K562 (cell line): ENCODE data around the gene CCDC97. TPM values are rescaled to one million over a fixed set of nuclear protein-coding genes. Genes with fewer than 3 reads are reported as not detected.
A peak's percentile ranks its signal among the peaks of the same experiment; 100 is the strongest.

Source experiments
- BHLHE40 ChIP-seq: IDR thresholded peaks from 2 replicates; pipeline ENCODE4 v1.6.1; 2011; ENCODE audit warnings: low read length, improper control_type of control experiment
- ELF1 ChIP-seq: fragments of 200-800 bp; sonication (Bioruptor generic); IDR thresholded peaks from 2 replicates; pipeline ENCODE4 v1.6.1; 2016; ENCODE audit warnings: missing genetic modification characterization, missing compliant biosample characterization
- GATAD2B ChIP-seq: fragments of 450-650 bp; IDR thresholded peaks from 2 replicates; pipeline ENCODE4 v1.6.1; 2017; ENCODE audit warnings: mild to moderate bottlenecking, borderline replicate concordance
- MAZ ChIP-seq, 2 experiments: fragments of 450-650 bp in 1 of 2; sonication (generic) in 1 of 2; formaldehyde crosslinking; IDR thresholded peaks in 1 of 2; conservative IDR thresholded peaks in 1 of 2; 2 replicates each; pipeline versions ENCODE4 v1.4.0 to v1.5.0; 2020; ENCODE audit warnings: mild to moderate bottlenecking in 1 of 2, missing genetic modification reagents in 1 of 2
- POLR2A ChIP-seq: fragments of 450-650 bp; conservative IDR thresholded peaks from 2 replicates; pipeline ENCODE4 v1.6.1; 2016
- STAT5A ChIP-seq: IDR thresholded peaks from 2 replicates; pipeline ENCODE4 v1.6.1; 2012; ENCODE audit warnings: low read length, inconsistent platforms, borderline replicate concordance
- XRCC4 ChIP-seq: IDR thresholded peaks from one replicate; pipeline ENCODE4 v1.6.1; 2011; ENCODE audit not compliant: insufficient read depth, insufficient read length; ENCODE audit errors: extremely low read depth
- ZBTB1 ChIP-seq: sonication (generic); formaldehyde crosslinking; IDR thresholded peaks from 2 replicates; pipeline ENCODE4 v1.8.1; 2023; ENCODE audit warnings: missing genetic modification reagents, low read depth, mild to moderate bottlenecking, borderline replicate concordance
- ZEB2 ChIP-seq: fragments of 450-650 bp; IDR thresholded peaks from 2 replicates; pipeline ENCODE4 v1.6.1; 2016
- ZNF165 ChIP-seq: fragments of 250-450 bp; sonication (Bioruptor Pico); IDR thresholded peaks from 2 replicates; pipeline ENCODE4 v1.4.0; 2020; ENCODE audit warnings: borderline replicate concordance
- ZNF644 ChIP-seq: fragments of 200-800 bp; sonication (Bioruptor generic); IDR thresholded peaks from 2 replicates; pipeline ENCODE4 v1.6.1; 2016; ENCODE audit warnings: low read depth, missing genetic modification characterization, missing compliant biosample characterization
- polyA plus RNA-seq, 8 experiments: library from polyadenylated mRNA; depleted of rRNA in 4 of 8; stranded (reverse) in 5 of 8; unstranded in 3 of 8; fragments of >200 nt; fragmentation: Nextera tagmentation in 2 of 8; fragmentation: Illumina TruSeq in 1 of 8; extraction: Ambion mirVana in 2 of 8; extraction: Trizol in 1 of 8; gene quantifications; 2 replicates each; pipeline versions ENCODE4 v1.2.1 to v1.2.3, GENCODE V29; 2011 to 2014; ENCODE audit warnings: inconsistent platforms in 1 of 8, missing spikeins in 1 of 8
- total RNA-seq, 7 experiments: library from RNA; depleted of rRNA in 6 of 7; stranded (reverse); fragments of >200 nt in 6 of 7; fragmentation: Illumina TruSeq in 2 of 7; extraction: Trizol in 2 of 7; gene quantifications; 2 replicates each; pipeline versions ENCODE4 v1.2.1 to v1.2.3, GENCODE V29; 2011 to 2021; ENCODE audit warnings: low replicate concordance in 1 of 7
- TF ChIP-seq, protein P1 (sequence below): fragments of 250-450 bp; sonication (Bioruptor Pico); IDR thresholded peaks from 2 replicates; pipeline ENCODE4 v1.8.0; 2022; ENCODE audit warnings: moderate library complexity, mild to moderate bottlenecking, inconsistent platforms
- TF ChIP-seq, protein P2 (sequence below), 2 experiments: fragments of 450-650 bp; IDR thresholded peaks; 2 replicates each; pipeline ENCODE4 v1.6.1; 2016
- TF ChIP-seq, protein P3 (sequence below): sonication (generic); formaldehyde crosslinking; IDR thresholded peaks from 2 replicates; pipeline ENCODE4 v1.9.0; 2022; ENCODE audit warnings: mild to moderate bottlenecking, missing genetic modification reagents
- TF ChIP-seq, protein P4 (sequence below): fragments of 200-800 bp; sonication (Bioruptor generic); IDR thresholded peaks from 2 replicates; pipeline ENCODE4 v1.6.1; 2017; ENCODE audit warnings: missing genetic modification characterization, missing compliant biosample characterization
- TF ChIP-seq, protein P5 (sequence below): sonication (generic); formaldehyde crosslinking; IDR thresholded peaks from 2 replicates; pipeline ENCODE4 v1.8.0; 2023; ENCODE audit warnings: missing genetic modification reagents, mild to moderate bottlenecking, borderline replicate concordance

Gene CCDC97
- total and polyA plus RNA-seq, 9 of the 15 experiments (the other 6 are each of a cell fraction or from before 2014, with no cell fraction given), result 0.60 to 16.5 (median 7.0) TPM

DNA sequence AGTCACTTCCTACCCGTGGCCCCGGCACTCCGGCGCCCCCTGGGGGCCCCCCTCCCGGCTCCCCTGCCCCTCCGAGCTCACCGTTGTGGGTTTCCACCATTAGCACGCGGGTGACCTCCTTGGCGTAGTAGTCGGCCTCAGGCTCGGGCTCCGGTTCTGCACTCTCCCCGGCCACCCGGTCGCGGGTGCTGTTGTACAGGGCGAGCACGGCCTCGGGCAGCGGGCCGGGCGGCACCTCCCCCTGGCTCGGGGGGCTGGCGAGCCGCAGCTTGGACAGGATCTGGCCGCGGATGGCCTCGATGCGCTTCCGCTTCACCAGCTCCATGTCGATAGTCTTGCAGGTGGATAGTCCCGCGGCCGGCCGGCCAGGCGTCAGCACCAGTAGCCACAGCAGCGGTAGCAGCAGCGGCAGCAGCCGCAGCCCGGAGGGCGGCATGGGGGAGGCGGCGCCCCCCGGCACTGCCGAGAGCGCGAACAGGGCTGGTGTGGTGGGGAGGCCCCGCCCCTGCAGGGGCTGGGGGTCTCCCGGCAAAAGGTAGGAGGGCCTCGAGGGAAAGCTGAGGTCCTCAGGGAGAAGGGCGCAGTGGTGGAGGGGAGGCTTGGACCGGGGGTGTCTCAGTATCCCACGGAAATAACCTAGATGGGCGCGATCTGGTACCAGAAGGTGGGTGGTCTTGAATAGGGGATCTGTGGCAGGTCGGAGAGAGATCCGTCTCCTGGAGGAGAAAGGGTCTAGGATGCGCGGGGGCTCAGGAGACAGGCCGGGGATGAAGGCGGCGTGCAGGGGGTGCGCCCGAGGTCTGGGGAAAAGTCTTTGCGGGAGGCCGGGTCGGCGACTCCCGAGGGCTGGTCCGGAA lies 42.9 kb downstream of the CCDC97 start (continued):
- TF ChIP-seq ZNF644, result no peak
- TF ChIP-seq, protein P1, sequence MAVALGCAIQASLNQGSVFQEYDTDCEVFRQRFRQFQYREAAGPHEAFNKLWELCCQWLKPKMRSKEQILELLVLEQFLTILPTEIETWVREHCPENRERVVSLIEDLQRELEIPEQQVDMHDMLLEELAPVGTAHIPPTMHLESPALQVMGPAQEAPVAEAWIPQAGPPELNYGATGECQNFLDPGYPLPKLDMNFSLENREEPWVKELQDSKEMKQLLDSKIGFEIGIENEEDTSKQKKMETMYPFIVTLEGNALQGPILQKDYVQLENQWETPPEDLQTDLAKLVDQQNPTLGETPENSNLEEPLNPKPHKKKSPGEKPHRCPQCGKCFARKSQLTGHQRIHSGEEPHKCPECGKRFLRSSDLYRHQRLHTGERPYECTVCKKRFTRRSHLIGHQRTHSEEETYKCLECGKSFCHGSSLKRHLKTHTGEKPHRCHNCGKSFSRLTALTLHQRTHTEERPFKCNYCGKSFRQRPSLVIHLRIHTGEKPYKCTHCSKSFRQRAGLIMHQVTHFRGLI, result no peak
- peak; percentile 65 for TF ChIP-seq ELF1 (tag)
- TF ChIP-seq GATAD2B, result no peak; the same call in 1 of the 2 replicates
- TF ChIP-seq, protein P2, sequence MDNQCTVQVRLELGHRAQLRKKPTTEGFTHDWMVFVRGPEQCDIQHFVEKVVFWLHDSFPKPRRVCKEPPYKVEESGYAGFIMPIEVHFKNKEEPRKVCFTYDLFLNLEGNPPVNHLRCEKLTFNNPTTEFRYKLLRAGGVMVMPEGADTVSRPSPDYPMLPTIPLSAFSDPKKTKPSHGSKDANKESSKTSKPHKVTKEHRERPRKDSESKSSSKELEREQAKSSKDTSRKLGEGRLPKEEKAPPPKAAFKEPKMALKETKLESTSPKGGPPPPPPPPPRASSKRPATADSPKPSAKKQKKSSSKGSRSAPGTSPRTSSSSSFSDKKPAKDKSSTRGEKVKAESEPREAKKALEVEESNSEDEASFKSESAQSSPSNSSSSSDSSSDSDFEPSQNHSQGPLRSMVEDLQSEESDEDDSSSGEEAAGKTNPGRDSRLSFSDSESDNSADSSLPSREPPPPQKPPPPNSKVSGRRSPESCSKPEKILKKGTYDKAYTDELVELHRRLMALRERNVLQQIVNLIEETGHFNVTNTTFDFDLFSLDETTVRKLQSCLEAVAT (IDR thresholded peaks at IDR 0.05), result no peak
- TF ChIP-seq, protein P3, sequence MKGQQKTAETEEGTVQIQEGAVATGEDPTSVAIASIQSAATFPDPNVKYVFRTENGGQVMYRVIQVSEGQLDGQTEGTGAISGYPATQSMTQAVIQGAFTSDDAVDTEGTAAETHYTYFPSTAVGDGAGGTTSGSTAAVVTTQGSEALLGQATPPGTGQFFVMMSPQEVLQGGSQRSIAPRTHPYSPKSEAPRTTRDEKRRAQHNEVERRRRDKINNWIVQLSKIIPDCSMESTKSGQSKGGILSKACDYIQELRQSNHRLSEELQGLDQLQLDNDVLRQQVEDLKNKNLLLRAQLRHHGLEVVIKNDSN (CRISPR knock-in tag), result peak; percentile 50
- no peak for TF ChIP-seq XRCC4
- TF ChIP-seq MAZ (CRISPR knock-in tag; conservative IDR thresholded peaks at IDR 0.05 in 1 of 2, IDR thresholded peaks at IDR 0.05 in 1 of 2), result peak; percentile 76 to 93
- no peak for TF ChIP-seq ZBTB1 (CRISPR knock-in tag)
- no peak for TF ChIP-seq BHLHE40
- no peak for TF ChIP-seq ZNF165 (CRISPR knock-in tag)
- no peak for TF ChIP-seq ZEB2
- no peak for TF ChIP-seq STAT5A
- TF ChIP-seq POLR2A, result peak; percentile 62; the same call in 1 of the 2 replicates
- TF ChIP-seq, protein P4, sequence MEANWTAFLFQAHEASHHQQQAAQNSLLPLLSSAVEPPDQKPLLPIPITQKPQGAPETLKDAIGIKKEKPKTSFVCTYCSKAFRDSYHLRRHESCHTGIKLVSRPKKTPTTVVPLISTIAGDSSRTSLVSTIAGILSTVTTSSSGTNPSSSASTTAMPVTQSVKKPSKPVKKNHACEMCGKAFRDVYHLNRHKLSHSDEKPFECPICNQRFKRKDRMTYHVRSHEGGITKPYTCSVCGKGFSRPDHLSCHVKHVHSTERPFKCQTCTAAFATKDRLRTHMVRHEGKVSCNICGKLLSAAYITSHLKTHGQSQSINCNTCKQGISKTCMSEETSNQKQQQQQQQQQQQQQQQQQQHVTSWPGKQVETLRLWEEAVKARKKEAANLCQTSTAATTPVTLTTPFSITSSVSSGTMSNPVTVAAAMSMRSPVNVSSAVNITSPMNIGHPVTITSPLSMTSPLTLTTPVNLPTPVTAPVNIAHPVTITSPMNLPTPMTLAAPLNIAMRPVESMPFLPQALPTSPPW (CRISPR knock-in tag), result peak; percentile 89
- TF ChIP-seq, protein P5, sequence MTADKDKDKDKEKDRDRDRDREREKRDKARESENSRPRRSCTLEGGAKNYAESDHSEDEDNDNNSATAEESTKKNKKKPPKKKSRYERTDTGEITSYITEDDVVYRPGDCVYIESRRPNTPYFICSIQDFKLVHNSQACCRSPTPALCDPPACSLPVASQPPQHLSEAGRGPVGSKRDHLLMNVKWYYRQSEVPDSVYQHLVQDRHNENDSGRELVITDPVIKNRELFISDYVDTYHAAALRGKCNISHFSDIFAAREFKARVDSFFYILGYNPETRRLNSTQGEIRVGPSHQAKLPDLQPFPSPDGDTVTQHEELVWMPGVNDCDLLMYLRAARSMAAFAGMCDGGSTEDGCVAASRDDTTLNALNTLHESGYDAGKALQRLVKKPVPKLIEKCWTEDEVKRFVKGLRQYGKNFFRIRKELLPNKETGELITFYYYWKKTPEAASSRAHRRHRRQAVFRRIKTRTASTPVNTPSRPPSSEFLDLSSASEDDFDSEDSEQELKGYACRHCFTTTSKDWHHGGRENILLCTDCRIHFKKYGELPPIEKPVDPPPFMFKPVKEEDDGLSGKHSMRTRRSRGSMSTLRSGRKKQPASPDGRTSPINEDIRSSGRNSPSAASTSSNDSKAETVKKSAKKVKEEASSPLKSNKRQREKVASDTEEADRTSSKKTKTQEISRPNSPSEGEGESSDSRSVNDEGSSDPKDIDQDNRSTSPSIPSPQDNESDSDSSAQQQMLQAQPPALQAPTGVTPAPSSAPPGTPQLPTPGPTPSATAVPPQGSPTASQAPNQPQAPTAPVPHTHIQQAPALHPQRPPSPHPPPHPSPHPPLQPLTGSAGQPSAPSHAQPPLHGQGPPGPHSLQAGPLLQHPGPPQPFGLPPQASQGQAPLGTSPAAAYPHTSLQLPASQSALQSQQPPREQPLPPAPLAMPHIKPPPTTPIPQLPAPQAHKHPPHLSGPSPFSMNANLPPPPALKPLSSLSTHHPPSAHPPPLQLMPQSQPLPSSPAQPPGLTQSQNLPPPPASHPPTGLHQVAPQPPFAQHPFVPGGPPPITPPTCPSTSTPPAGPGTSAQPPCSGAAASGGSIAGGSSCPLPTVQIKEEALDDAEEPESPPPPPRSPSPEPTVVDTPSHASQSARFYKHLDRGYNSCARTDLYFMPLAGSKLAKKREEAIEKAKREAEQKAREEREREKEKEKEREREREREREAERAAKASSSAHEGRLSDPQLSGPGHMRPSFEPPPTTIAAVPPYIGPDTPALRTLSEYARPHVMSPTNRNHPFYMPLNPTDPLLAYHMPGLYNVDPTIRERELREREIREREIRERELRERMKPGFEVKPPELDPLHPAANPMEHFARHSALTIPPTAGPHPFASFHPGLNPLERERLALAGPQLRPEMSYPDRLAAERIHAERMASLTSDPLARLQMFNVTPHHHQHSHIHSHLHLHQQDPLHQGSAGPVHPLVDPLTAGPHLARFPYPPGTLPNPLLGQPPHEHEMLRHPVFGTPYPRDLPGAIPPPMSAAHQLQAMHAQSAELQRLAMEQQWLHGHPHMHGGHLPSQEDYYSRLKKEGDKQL, result no peak
